ENCODE measurements around the gene ULK2. TPM values are rescaled to one million over a fixed set of nuclear protein-coding genes. Genes with fewer than 3 reads are reported as not detected.

ULK2 gene
- total RNA-seq, 1 experiment from 2014 or later = 12.9 TPM

DNA sequence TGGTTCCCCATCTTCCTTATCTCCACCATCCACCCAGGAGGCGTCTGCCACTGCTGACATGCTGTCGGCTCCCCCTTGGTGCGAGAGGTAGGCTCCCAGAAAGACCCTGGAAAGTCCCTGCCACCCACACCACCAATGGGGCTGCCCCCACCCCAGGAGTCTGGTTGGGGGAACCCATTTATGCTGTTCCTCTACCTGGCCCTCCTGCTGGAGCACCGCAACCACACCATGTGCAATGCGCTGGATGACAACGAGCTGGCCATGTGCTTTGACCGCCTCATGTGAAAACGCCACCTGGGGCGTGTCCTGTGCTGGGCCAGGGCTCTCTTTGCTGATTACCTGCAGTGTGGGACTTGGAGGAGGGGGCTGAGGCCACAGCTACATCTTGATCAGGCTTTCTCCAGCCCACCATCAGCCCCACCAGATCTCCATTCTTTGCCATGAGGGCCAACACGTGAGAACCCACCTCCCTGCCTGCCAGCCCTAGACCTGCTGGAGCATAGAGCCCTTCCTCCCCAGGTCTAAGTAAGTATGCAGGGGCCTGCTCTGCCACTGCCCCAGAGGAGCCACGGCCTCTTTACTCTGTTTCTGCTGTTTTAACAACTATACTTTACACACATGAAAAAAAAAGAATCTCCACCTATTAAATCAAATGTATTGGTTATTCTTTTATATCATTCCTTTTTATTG is 111.8 kb downstream of the ULK2 start:
- DNase-seq (ENCODE audit: low spot score) = no peak
- TF ChIP-seq EZH2 (IDR thresholded peaks at IDR 0.05; ENCODE audit: borderline replicate concordance, low read depth, low read length, poor library complexity, severe bottlenecking) = no peak
- TF ChIP-seq, protein P1, sequence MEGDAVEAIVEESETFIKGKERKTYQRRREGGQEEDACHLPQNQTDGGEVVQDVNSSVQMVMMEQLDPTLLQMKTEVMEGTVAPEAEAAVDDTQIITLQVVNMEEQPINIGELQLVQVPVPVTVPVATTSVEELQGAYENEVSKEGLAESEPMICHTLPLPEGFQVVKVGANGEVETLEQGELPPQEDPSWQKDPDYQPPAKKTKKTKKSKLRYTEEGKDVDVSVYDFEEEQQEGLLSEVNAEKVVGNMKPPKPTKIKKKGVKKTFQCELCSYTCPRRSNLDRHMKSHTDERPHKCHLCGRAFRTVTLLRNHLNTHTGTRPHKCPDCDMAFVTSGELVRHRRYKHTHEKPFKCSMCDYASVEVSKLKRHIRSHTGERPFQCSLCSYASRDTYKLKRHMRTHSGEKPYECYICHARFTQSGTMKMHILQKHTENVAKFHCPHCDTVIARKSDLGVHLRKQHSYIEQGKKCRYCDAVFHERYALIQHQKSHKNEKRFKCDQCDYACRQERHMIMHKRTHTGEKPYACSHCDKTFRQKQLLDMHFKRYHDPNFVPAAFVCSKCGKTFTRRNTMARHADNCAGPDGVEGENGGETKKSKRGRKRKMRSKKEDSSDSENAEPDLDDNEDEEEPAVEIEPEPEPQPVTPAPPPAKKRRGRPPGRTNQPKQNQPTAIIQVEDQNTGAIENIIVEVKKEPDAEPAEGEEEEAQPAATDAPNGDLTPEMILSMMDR (conservative IDR thresholded peaks at IDR 0.05; ENCODE audit: low read depth, low read length) = no peak
- no peaks in the 10 kb centered on the region for H3K36me3 ChIP-seq (ENCODE audit: insufficient read depth, low read length, poor library complexity, severe bottlenecking)
- intact Hi-C loops (cut with micrococcal nuclease; ENCODE audit: unreplicated experiment) = no loop called here
- no peak overlapping the region for H3K4me3 ChIP-seq (ENCODE audit: low read depth, low read length, poor library complexity, severe bottlenecking)
- CTCF ChIA-PET = interaction anchor here (0.8 kb wide), 1 partner anchor 11 kb away, joined by 5 read pairs; no protein-coding TSS in a partner anchor
- BruUV-seq (replicated peaks) = no TSS peak
- H3K4me1 ChIP-seq (ENCODE audit: insufficient read depth, low read length, poor library complexity, severe bottlenecking) = no peaks in the 10 kb centered on the region
- H3K9me3 ChIP-seq (ENCODE audit: low read depth, low read length, poor library complexity, severe bottlenecking) = no peaks in the 10 kb centered on the region
- H3K27me3 ChIP-seq (replicated peaks; ENCODE audit: insufficient read depth, low read depth, low read length, poor library complexity) = no peaks in the 10 kb centered on the region
- H3K27ac ChIP-seq (ENCODE audit: low read depth, low read length, poor library complexity, severe bottlenecking) = no peak overlapping the region
- POLR2A ChIA-PET (ENCODE audit: low non-redundant PET) = no interaction called here

- Histone ChIP-seq H3K27ac (ENCODE audit: low read depth, low read length, poor library complexity, severe bottlenecking) (no peak overlapping the region), H3K4me3 (ENCODE audit: low read depth, low read length, poor library complexity, severe bottlenecking) (no peak overlapping the region), H3K27me3 (replicated peaks; ENCODE audit: insufficient read depth, low read depth, low read length, poor library complexity) (no peaks in the 10 kb centered on the region), H3K4me1 (ENCODE audit: insufficient read depth, low read length, poor library complexity, severe bottlenecking) (no peaks in the 10 kb centered on the region), H3K36me3 (ENCODE audit: insufficient read depth, low read length, poor library complexity, severe bottlenecking) (no peaks in the 10 kb centered on the region), H3K9me3 (ENCODE audit: low read depth, low read length, poor library complexity, severe bottlenecking) (no peaks in the 10 kb centered on the region)
- ChIA-PET CTCF (no interaction called here), POLR2A (ENCODE audit: low non-redundant PET) (no interaction called here)
- BruUV-seq (replicated peaks) = no TSS peak
- DNase-seq (ENCODE audit: low spot score) = no peak
- no peak for TF ChIP-seq EZH2 (IDR thresholded peaks at IDR 0.05; ENCODE audit: borderline replicate concordance, low read depth, low read length, poor library complexity, severe bottlenecking)
- TF ChIP-seq, protein P1 (conservative IDR thresholded peaks at IDR 0.05; ENCODE audit: low read depth, low read length) = no peak
- intact Hi-C loops (cut with micrococcal nuclease; ENCODE audit: unreplicated experiment) = no loop called here
Observed at GRCh38 chr17:19755392-19755791, 112.3 kb downstream of the ULK2 start.

DNA sequence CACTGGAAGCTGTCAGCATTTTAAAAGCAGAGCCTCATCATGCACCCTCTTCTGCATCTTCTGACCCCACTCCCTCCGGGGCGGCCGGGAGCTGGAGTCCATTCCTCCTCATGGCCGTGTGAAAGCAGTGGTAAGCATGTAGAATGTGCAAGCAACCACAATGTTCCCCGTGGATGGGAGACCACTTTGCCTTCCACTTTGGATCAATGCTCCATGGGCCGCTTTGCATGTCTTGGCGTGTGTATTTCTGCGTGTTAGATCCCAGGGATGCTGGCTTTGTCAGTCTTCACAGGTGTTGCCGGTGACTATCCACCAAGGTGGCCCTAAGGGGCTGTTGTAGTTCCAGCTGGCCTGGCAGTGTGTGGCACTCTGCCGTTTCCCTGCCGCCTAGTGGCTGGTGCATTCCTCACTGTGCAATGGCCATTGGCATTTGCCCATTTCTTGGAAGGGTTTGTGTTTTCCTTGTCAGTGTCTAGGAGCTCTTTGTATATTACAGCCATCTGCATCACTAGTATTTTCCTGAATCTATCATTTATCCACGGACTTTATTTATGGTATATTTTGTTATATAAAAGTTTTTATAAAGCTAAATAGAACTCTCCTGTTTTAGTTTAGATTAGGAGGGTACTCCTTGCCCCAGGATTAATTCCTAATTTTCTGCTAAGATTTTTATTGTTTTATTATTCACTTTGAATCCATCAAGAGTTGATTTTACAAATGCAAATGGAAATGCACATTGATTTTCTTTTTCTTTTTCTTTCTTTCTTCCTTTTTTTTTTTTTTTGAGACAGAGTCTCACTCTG is 113.9 kb downstream of the ULK2 start:
- Histone ChIP-seq H3K27ac (ENCODE audit: low read depth, low read length, poor library complexity, severe bottlenecking) (no peak overlapping the region), H3K27me3 (replicated peaks; ENCODE audit: insufficient read depth, low read depth, low read length, poor library complexity) (no peaks in the 10 kb centered on the region), H3K4me3 (ENCODE audit: low read depth, low read length, poor library complexity, severe bottlenecking) (no peak overlapping the region), H3K4me1 (ENCODE audit: insufficient read depth, low read length, poor library complexity, severe bottlenecking) (no peaks in the 10 kb centered on the region), H3K36me3 (ENCODE audit: insufficient read depth, low read length, poor library complexity, severe bottlenecking) (no peaks in the 10 kb centered on the region), H3K9me3 (ENCODE audit: low read depth, low read length, poor library complexity, severe bottlenecking) (no peaks in the 10 kb centered on the region)
- ChIA-PET CTCF (interaction anchor here (1.0 kb wide), 1 partner anchor 8 kb away, joined by 10 read pairs; no protein-coding TSS in a partner anchor), POLR2A (ENCODE audit: low non-redundant PET) (no interaction called here)
- DNase-seq (ENCODE audit: low spot score) = peak; percentile 34
- BruUV-seq (replicated peaks) = no TSS peak
- no peak for TF ChIP-seq EZH2 (IDR thresholded peaks at IDR 0.05; ENCODE audit: borderline replicate concordance, low read depth, low read length, poor library complexity, severe bottlenecking)
- TF ChIP-seq, protein P1 (conservative IDR thresholded peaks at IDR 0.05; ENCODE audit: low read depth, low read length) = peak; percentile 74
- intact Hi-C loops (cut with micrococcal nuclease; ENCODE audit: unreplicated experiment) = no loop called here
